Bronchial epithelial cell (primary cell): ENCODE results near the gene MAGI2. TPM values are rescaled to one million over a fixed set of nuclear protein-coding genes. Genes with fewer than 3 reads are reported as not detected.
"Not testable (repeated sequence)": the region's sequence is repeated elsewhere in the genome, so short reads cannot be mapped to it uniquely, and the experiment has no call there.

Source experiments
- DNase-seq: peaks from one replicate; pipeline ENCODE4 v3.0.0-alpha.2; 2010; ENCODE audit warnings: low read depth
- FAIRE-seq: peaks from 2 replicates; lab custom pipeline; 2011; peaks lifted over from hg19 to GRCh38; lab: Jason Lieb, UNC
- H3K27me3 ChIP-seq: 2 replicates; pipeline ENCODE4 v1.5.1; 2011; ENCODE audit warnings: low read length; ENCODE audit not compliant: control insufficient read depth, insufficient read depth
- H3K36me3 ChIP-seq: 2 replicates; pipeline ENCODE4 v1.5.1; 2011; ENCODE audit warnings: low read length; ENCODE audit not compliant: control insufficient read depth, insufficient read depth
- H3K4me3 ChIP-seq: 2 replicates; pipeline ENCODE4 v1.5.1; 2011; ENCODE audit warnings: mild to moderate bottlenecking, low read depth, low read length, control low read depth
- CTCF ChIP-seq: IDR thresholded peaks from 2 replicates; pipeline ENCODE4 v1.5.1; 2011; ENCODE audit warnings: mild to moderate bottlenecking, moderate library complexity, low read length, control low read depth, inconsistent platforms; ENCODE audit not compliant: insufficient read depth, severe bottlenecking
- total RNA-seq: library from RNA; depleted of rRNA; stranded (reverse); fragments of >200 nt; gene quantifications from 2 replicates; pipeline ENCODE4 v1.2.1, GENCODE V29; 2014

MAGI2 gene
- total RNA-seq, 1 donor from 2014 or later: 2.6 TPM

GRCh38 chr7:79034730-79035129 is 418.7 kb downstream of the MAGI2 start:
- TF ChIP-seq CTCF: no peak
- no peak overlapping the region for H3K4me3 ChIP-seq
- FAIRE-seq (no peak), DNase-seq (no peak)
- no peaks in the 10 kb centered on the region for H3K36me3 ChIP-seq
- H3K27me3 ChIP-seq: no peaks in the 10 kb centered on the region

GRCh38 chr7:79019711-79020110 is 433.8 kb downstream of the MAGI2 start:
- not testable (repeated sequence) for FAIRE-seq, H3K4me3 ChIP-seq, H3K36me3 ChIP-seq, H3K27me3 ChIP-seq, DNase-seq

GRCh38 chr7:79011921-79012320 is 441.5 kb downstream of the MAGI2 start:
- no peak for TF ChIP-seq CTCF
- FAIRE-seq (no peak), DNase-seq (no peak)
- Histone ChIP-seq H3K36me3 (no peaks in the 10 kb centered on the region), H3K4me3 (no peak overlapping the region), H3K27me3 (no peaks in the 10 kb centered on the region)

GRCh38 chr7:79009647-79010046 is 443.8 kb downstream of the MAGI2 start:
- FAIRE-seq (no peak), DNase-seq (no peak)
- no peaks in the 10 kb centered on the region for H3K27me3 ChIP-seq
- H3K36me3 ChIP-seq: no peaks in the 10 kb centered on the region
- no peak for TF ChIP-seq CTCF
- no peak overlapping the region for H3K4me3 ChIP-seq

GRCh38 chr7:79008786-79009185 is 444.7 kb downstream of the MAGI2 start:
- Histone ChIP-seq H3K4me3 (no peak overlapping the region), H3K36me3 (no peaks in the 10 kb centered on the region), H3K27me3 (no peaks in the 10 kb centered on the region)
- FAIRE-seq (no peak), DNase-seq (no peak)
- no peak for TF ChIP-seq CTCF

GRCh38 chr7:78996013-78996412 is 457.5 kb downstream of the MAGI2 start:
- TF ChIP-seq CTCF: no peak

More at GRCh38 chr7:78996013-78996412, 457.5 kb downstream of the MAGI2 start:
- no peaks in the 10 kb centered on the region for H3K36me3 ChIP-seq
- no peak for DNase-seq
- no peaks in the 10 kb centered on the region for H3K27me3 ChIP-seq
- no peak for FAIRE-seq
- no peak overlapping the region for H3K4me3 ChIP-seq
